ENCODE results near the gene CYB561. TPM values are rescaled to one million over a fixed set of nuclear protein-coding genes. Genes with fewer than 3 reads are reported as not detected.

The CYB561 gene
- total RNA-seq (2022; extraction: Qiagen RNA extraction; ENCODE audit: low read depth): 28.4 to 32.0 TPM (median 29.1 TPM) in 5 replicates

GRCh38 chr17:63445954-63446752 is at the start of gene CYB561:
CYB561 (minus strand) TSS chr17:63446306; CDS start chr17:63437547, 8,759 bp downstream.

GRCh38 chr17:63476854-63477479 is 30.9 kb upstream of the CYB561 start, which contains the start of gene ACE:
ACE (plus strand) TSS chr17:63477061; CDS start chr17:63477095, 34 bp downstream.

Other genes with a start within 250 kb of the CYB561 start
- gene ACE, start 30.8 kb upstream of the CYB561 start, total RNA-seq (2022; extraction: Qiagen RNA extraction; ENCODE audit: low read depth): 0.21 to 0.57 TPM (median 0.37 TPM) in 5 replicates
- gene KCNH6, start 77.1 kb upstream of the CYB561 start, total RNA-seq (2022; extraction: Qiagen RNA extraction; ENCODE audit: low read depth): not detected in 5 replicates
- 49.5 to 66.7 TPM (median 62.2 TPM) in 5 replicates for gene DCAF7, start 104.2 kb upstream of the CYB561 start, total RNA-seq (2022; extraction: Qiagen RNA extraction; ENCODE audit: low read depth)
- gene TACO1, start 154.6 kb upstream of the CYB561 start, total RNA-seq (2022; extraction: Qiagen RNA extraction; ENCODE audit: low read depth): 51.3 to 56.5 TPM (median 54.4 TPM) in 5 replicates
- gene MAP3K3, start 176.1 kb upstream of the CYB561 start, total RNA-seq (2022; extraction: Qiagen RNA extraction; ENCODE audit: low read depth): 13.5 to 19.5 TPM (median 16.3 TPM) in 5 replicates